Suprapubic skin (tissue), 3 donors: ENCODE measurements around the gene LRRC28.

Source experiments
- CTCF ChIP-seq, 2 donors: fragments of 200-600 bp in 1 of 2; fragments of 450-650 bp in 1 of 2; sonication (generic) in 1 of 2; IDR thresholded peaks; one replicate each; pipeline ENCODE4 v1.5.1; 2016 to 2019; ENCODE audit warnings: antibody characterized with exemption in 2 of 2, mild to moderate bottlenecking in 1 of 2, moderate library complexity in 1 of 2
- POLR2A ChIP-seq, 2 donors: fragments of 450-650 bp; IDR thresholded peaks; one replicate each; pipeline ENCODE4 v1.6.1; 2017; ENCODE audit warnings: antibody characterized with exemption in 2 of 2, mild to moderate bottlenecking in 2 of 2, moderate library complexity in 2 of 2

DNA sequence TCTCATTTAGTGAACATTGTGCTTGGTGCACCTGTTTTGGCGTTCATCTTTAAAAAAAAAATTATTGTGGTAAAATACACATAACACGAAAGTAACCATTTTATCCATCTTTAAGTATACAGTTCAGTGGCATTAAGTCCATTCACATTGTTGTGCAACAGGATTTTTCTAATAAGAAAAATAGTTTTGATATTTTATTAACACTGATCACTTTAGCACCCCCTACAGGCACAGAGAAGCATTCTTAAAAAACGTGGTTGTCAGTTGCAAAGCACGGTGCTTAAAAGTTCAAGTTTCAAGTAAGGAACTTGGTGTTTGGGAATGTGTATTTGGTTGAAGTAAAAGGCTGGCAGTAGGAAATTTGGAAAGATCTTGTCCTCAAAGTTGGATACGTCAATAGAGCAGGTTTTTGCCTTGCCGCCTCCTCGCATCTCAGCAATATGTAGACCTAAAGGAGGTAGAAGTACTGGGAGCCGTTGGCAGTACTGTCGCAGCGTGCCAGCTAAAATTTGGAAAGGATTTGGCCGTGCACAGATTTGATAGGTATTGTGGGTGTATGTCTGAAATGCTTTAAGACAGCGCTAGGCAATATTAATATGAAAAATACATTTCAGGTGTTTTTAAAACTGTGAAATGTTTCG lies 110.4 kb downstream of the LRRC28 start:
- TF ChIP-seq CTCF (IDR thresholded peaks at IDR 0.05) (no peak), POLR2A (IDR thresholded peaks at IDR 0.05) (no peak)
